ENCODE results near the gene GATA2.

GATA2 gene

DNA sequence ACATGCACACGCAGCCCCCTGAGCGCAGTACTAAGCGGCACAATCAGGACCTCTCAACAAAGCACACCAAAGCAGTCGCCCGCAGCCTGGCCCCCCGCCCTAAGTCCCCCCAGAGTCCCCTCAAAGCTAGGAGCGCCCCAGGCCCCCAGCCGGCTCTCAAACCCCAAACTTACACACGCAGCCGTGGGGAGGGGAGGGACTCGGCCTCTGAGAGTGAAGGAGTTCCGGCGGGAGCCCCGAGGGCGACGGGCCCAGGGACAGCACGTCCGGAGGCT is 5.5 kb downstream of the GATA2 start:
- FAIRE-seq, result no peak

DNA sequence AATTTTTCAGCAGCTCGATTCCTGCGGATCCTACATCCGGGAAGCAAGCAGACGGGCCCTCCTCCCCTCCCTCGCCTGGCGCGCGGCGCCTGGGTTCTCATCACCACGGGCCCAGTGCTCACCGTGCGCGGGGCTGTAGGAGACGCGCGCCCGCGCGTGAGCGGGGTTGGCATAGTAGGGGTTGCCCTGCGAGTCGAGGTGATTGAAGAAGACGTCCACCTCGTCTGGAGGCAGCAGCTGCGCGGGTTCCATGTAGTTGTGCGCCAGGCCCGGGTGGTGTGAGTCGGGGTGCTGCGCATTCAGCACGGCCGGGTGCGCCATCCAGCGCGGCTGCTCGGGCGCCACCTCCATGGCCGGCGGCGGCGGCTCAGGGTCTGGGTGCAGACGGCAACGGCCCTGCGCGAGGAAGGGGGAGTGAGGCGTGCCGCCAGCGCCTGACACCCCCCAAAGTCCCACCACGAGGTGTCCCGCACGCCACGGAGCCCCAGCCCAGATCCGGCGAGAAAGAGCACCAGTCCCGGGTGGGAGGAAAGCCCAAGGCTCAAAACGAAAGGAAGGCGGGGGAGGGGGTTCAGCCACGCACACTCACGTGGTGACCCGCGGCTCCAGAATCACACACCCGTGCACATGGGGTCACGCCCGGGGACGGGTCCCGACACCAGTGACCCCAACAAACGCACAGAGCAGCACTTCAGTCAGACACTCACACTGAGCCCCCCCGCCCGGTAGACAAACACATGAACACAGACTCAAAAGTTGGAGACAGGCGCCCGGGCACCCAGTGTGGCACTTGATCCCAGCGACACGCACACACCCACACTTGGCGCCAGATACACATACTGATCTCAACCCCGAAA is 6.1 kb downstream of the GATA2 start:
- no peak for FAIRE-seq

DNA sequence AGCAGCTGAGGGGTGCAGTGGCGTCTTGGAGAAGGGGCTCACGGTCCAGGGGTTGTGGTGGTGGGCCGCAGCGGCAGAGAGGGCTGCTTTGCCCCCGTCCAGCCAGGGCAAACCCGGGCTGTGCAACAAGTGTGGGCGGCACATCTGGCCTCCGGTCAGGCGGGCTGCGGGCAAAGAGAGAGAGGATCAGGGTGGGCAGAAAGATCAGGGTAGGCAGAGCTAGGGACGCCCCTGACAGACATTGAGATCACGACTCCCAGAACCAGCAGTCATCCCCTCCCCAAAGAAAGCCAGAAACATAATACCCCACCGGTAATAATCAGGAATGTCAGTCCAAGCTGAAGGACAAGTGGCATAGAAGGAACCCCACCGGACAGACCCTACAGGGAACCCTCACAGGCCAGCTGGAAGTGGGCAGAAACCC is 6.8 kb downstream of the GATA2 start:
- FAIRE-seq, result no peak

DNA sequence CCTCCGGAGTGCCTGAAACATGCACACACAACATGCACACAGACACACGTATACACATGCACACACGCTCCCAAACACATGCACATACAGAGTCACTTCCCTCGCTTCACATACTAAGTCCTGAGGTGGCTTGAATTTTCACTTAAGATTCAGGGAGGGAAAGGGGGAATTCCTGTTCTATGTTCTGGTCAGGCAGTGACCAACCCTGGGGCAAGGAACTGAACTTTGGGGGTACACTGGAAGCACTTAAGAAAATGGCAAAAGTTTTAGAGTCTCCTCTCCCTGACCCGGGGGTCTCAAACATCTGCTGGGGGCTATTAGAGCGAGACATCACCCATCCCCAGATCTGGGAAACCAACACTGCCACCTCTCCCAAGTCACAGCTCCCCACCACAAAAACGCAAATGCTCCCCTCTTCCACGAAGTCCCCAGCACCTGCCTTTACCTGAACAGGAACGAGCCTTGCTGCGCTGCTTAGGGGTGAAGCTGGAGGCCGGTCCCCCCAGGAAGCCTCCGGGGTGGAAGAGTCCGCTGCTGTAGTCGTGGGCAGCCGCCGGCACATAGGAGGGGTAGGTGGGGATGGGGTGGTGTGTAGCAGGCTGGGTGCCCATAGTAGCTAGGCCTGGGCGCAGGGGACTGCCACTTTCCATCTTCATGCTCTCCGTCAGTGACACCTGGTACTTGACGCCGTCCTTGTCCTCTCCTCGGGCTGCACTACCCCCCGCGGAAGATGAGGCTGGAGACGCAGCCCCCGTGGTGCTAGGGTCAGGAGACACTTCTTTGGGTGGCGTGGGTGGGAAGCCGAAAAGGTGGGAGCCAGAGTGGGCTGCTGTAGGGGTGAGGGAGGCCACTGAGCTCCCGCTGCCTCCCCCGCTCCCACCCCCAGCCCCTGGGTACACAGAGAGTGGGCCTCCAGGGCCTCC is 7.5 kb downstream of the GATA2 start:
- FAIRE-seq, result no peak

DNA sequence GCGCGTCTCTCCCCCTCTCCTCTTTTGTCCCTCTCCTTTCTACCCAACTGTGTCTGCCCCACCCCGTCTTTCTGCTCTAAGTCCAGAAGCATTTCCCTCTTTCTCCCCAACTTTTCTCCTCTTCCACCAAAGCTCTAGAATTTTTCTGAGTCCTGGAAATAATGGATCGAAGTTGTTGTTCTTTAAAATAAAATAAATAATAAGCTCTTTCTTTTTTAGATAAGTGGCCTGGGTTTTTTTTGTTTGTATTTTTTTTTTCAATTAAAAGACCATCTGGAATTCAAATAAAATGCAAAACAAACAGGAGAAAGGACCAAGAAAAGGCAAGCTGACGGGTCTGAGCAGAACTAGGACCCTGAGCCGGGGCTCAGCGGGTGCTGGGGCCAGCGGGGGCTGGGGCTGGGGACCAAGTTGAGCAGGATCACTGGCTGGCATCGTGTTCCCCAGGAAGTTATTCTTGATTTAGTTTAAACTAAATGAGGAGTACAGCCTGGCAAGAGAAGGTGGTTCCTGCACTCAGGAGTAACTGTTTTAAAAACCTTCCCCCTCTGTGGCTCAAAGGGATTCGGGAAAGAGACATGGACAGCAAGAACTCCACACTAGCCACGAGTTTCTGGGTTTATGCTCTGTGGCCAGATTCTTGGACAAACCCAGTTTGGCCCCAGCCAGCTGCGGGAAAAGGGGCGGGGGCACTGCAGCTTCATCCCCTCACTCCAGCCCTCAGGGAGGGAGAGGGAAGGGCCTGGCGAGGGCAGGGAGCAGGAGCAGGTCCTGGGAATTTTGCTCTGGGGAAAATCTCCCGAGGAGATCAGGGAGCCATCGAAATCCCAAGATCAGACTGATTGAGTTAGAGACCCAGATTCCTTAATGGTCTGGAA is 8.4 kb downstream of the GATA2 start:
- FAIRE-seq, result no peak

DNA sequence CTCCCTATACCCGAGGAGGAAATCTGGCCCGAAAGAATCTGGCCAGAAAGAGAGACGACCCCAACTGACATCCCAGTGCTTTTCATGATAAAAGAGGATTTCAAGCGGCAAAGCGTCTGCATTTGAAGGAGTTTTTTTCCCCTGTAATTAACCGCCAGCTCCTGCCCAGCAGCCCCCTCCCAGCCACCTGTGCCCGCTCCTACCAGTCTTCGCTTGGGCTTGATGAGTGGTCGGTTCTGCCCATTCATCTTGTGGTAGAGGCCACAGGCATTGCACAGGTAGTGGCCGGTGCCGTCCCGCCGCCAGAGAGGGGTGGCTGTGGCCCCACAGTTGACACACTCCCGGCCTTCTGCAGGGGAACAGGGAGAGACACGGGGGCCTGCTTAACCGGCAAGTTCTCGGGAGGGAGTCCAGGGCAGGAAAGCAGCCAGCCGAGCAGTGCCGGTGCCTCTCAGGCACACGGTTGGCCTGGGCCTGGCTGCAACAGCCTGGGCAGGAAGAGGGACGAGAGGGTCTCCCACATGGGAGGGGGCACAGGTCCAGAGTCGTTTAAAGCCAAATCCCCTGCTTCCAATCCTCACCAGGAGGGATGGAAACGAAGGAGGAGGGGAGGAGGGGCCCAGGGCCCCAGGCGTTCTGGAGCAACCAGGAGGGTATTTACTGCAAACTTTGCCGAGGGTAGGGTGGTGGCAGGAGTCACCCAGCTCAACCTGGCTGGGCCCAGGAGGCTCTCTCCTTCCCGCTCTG is 9.2 kb downstream of the GATA2 start:
- FAIRE-seq, result no peak

DNA sequence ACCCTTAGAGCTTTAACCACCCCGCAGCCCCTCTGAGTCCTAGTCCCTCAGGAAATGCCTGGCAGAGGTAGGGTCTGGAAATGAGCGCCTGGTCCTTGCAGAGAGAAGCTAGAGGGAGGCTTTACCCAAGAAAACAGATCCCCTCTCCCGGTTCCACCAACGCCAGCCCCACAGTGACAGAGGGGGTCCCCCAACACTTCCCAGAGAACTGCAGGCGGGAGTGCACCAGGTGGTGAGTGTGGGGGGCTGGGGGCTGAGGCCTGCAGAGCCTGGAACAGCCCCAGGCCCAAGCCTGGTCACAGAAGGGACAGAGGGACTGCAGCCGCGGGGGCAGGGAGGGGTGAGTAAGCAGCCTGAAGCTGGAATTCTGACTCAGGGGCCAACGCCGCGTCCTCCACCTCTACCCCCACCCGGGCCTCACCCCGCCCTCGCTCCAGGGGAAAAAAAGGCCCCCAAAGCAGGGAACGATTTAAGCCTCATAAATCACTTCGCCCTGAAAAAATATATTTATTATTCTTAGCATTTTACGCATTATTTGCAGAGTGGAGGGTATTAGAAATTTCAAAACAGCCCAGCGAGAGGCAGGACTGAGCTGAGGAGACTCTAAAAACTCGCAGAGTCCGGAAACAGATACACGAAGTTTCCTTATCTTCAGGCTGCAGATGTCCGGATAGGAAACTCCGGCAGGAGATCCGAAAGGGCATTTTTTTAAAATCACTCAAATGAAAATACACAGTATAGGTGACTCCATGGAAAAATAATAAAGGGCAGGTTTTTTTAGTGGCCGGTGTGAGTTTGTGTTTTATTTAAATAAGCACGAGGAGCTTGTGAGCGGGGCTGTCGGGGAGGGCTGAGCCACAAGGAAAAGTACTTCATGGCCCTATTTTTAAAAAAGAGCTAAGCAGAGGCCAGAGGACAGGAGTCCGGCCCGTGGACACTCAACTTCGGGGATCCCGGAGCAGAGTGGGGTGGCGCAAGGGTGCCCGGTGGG is 10.0 kb downstream of the GATA2 start:
- no peak for FAIRE-seq

DNA sequence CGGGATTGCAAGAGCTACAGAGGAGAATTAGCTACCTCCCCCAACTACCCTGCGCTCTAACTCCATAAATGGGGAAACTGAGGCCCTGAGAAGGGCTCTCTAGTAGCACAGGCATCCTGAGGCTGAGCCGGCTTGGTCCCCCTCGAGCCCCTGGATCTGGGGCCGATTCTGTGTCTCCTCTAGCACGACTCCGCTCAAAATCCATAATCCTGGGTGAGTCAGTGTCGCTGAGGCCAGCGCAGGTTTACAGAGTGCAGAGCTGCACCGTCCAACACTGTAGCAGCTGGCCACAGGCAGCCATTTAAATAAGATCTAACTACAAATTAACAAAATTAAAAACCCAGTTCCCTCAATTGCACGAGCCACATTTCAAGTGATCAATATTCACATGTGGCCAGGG is 10.8 kb downstream of the GATA2 start:
- FAIRE-seq, result no peak

DNA sequence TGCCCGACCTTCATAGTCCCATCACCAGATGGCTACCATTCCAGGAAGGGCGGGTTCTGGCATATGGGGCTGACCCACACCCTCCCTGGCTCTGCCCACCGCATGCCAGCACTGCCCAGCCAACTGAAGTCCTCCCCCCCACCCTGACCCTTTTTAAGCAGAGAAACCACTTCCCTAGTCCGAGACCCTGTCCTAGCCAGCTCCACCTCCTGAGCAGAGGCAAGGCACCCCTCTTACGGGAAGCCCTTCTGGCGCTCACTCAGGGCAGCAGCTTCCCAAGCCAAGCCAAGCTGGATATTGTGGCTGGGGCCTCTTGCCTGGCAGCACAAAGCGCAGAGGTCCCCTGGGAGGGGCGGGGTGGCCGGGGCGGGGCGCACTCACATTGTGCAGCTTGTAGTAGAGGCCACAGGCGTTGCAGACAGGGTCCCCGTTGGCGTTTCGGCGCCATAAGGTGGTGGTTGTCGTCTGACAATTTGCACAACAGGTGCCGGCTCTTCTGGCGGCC is 11.5 kb downstream of the GATA2 start:
- FAIRE-seq, result no peak

DNA sequence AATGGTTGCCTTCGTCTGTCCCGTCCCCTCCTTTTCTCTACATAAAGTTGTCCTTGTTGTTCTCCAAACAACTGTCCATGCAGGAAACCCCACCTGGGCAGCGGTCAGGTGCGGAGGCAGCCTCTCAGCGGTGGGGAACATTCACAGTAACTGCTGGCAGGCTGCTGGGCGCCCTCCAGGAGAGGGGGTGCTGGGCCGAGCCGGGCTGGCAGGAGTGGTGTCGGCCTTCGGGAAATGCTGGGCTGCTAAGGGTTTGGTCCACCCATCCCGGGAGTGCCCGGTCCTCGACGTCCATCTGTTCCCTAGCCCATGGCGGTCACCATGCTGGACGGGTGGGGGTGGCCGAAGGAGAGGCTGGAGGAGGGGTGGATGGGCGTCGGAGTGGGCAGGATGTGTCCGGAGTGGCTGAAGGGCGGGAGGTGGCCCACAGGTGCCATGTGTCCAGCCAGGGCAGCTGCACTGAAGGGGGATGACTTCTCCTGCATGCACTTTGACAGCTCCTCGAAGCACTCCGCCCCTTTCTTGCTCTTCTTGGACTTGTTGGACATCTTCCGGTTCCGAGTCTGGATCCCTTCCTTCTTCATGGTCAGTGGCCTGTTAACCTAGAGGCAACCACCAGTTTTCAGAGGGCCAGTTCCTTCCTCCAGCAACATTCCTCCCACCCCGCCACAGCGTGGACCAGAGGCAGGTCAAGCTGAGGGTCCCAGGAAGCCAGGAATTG is 12.1 kb downstream of the GATA2 start:
- FAIRE-seq, result no peak

DNA sequence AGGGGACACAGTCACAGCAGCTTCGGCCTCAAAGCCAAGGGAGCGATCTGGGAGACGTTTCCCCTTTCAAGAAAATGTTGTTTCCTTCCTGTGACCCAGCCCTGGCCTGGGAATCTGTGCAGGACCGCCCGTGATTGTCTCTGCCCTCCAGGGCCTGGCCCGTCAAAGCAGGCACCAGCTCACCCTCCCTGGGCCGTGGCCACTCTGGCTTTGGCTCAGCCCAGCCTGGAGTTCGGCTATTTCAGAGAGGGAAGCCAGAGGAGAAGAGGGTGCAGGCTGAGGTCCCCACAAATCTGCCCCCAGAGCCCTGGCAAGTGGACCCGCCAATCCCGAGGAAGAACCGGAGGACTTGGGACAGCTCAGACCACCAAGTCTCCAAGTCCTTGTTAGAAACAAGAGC is 12.7 kb downstream of the GATA2 start:
- no peak for FAIRE-seq

DNA sequence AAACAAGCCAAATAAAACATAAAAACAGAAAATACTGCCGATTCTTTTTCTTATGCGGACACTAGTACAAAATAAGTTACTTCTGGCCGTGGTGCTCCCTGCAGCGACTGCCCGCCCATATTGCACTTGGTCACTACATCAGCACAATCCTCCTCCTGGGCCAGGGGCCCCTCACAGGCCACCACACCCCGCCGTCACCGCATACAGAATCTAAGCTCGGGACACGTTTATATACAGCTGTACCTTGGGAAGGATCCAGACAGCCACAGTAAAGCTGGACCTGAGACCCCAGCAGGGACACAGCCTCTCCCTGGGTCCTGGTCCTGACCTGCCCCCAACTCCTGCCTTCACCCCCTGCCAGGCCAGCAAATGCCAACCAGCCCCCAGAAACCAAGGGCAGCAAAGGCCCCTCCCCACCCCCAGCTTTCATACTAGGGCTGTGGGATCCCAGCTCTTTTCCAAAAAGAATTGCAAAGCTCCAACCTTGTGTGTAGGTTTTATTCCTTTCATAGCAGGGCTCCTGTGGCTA is 13.4 kb downstream of the GATA2 start:
- no peak for FAIRE-seq

DNA sequence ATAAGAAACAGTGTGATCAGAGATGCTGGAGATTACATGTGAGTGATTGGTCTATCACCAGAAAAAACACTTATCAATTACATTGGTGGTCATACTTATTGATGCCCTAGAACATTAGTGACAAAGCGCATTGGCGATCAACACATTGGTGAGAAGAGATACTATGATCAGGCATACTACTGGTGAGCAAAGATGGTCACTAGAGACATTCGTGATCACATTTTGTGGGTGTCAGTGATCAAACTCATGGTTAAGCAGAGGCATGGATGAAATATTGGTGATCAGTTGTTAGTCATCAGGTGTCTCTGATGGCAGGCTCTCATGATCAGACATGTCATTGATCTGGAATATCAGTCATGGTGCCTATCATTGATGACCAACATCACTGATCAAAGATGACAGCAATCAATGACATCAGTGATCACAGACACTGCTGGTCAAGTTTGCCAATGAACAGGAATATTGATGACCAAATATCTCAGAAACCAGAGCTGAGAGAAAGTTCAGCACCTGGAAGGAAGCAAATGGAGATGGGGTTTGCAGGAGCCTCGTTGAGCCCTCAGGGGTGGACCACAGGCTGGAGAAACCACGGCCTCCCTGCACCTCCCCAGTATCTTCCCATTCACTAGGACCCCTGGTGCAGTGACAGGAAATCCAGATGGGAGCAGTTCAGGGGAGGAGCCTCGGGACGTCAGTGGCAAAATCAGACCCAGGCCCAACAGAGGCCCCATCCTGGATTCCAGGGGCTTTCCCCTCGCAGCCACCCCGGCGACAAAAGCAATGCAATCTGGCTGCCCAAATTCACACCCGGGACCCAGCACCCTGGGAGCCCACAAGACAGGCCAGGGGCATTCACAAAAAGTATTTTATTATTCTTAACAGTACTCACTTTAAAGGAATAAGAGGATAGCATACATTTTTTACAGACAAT is 14.2 kb downstream of the GATA2 start:
- no peak for FAIRE-seq

DNA sequence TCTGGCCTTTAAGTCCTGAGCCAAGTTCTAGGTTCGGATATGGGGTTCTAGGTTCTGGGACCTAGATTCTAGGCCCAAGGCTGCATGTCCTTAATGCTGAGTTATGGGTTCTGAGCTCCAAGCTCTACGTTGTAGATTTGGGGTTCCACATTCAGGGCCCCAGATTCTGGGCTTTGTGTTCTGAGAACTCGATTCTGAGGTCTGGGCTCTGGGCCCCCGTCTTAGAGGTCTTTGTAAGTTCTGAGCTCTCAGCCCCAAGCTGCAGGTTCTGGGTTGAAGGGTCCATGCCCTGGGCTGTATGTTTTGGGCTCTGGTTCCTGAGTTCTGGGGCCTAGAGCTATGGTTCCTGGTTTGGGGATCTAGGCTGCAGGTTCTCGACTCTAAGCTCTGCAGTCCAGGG is 16.3 kb downstream of the GATA2 start:
- FAIRE-seq, result no peak

DNA sequence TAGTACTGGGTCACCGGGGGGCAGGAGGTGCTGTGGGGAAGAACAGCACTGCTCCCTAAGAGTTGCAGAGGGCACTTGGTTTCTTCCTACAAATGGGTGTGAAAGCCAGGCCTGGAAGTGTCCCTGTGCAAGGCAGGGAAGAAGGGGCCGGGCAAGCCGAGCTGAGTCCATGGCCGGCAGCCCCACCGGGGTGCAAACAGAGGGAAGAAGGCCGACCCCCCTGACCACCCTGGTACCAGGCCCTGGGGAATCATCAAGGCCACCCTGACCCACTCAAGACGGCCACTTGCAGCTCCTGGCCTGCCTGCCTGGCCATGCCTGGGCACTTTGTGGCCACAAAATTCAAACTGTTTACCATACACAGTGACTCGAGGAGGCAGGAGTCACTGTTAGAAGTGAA is 17.6 kb downstream of the GATA2 start:
- FAIRE-seq, result no peak

DNA sequence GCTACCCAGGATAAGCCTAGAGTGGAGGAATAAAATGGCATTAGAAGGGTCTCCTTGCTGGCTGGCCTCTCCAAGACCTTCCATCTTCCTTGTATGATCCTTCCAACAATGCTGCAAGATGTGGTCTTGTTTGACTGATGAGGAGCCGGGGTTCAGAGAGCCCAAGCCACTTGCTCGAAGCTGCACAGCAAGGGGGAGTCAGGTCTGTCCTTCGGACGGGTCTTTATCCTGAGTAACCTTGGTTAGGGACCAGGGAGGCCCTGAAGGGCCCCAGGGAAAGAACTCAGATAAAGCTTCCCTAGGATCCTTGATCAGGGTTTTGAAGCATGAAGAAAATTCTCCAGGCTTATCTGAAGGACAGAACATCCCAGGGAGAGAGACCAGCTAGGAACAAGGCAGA is 19.3 kb downstream of the GATA2 start:
- no peak for FAIRE-seq

DNA sequence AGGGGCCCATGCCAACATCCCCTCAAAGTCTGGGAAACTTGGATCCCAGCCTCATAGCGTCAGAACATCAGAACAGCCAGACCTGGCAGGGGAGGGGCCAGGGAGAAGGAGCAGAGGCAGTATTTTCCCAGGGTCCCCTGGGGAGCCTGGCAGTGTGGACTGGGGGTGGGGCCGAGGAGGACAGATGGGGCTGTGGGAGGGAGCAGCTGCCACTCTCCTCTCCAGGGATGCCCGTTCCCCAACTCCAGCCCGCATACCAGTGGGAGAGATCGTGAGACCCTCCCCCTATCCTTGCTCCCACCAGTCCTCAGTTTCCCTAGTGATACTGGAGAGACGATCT is 19.9 kb downstream of the GATA2 start:
- no peak for FAIRE-seq

DNA sequence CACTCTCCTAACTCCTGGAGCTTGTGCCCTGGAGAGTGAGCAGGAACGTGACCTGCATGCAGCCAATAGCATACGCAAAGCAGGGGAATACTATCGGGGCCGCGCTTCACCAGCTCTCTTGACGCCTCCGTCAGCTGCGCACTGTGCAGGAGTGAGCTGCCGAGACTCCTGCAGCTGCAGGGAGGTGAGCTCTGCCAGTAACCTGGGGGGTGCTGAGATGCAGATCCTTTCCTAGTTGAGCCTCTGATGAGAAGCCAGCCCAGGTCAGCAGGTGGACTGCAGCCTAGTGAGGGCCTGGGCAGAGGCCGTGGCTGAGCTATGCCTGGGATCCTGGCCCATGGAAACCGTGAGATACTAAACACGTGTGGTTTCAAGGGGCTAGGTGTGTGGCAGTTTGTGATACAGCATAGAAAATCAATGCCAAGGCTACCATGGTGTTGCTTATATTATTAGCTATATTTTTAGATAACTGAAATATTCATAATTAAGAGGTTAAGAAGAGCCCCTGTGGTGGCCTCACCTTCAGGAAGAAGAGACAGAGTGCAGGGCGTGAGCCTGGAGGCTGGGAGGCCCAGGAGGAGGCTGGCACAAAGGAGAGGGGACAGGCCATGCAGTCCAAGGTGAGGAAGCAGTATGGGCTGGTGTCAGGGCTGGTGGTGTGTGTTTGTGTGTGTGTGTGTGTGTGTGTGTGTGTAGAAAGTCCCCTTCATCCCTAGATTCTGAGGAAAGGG is 20.4 kb downstream of the GATA2 start:
- no peak for FAIRE-seq

All from islet of Langerhans (tissue), 1 donor.